Activated T-helper 17 cell treated with anti-CD3 and anti-CD28 coated beads, Interleukin-2, amount 50 U/mL, for 72 hours (primary cell): ENCODE results near the gene GJB1. TPM values are rescaled to one million over a fixed set of nuclear protein-coding genes. Genes with fewer than 3 reads are reported as not detected.

Experiments used
- ATAC-seq: fragments of 150-1000 bp; cut with Tn5 transposase; replicated peaks from 2 replicates; pipeline ENCODE4 v1.10.0; 2021; ENCODE audit warnings: mild to moderate bottlenecking, moderate library complexity
- H3K27ac Mint-ChIP-seq: one replicate; pipeline ENCODE4 v1.8.0; 2022; ENCODE audit warnings: mixed read lengths
- H3K27me3 Mint-ChIP-seq: one replicate; pipeline ENCODE4 v1.8.0; 2022; ENCODE audit warnings: mixed read lengths
- H3K36me3 Mint-ChIP-seq: one replicate; pipeline ENCODE4 v1.8.0; 2022; ENCODE audit warnings: low read depth, mild to moderate bottlenecking, mixed read lengths
- H3K4me1 Mint-ChIP-seq: one replicate; pipeline ENCODE4 v1.8.0; 2022; ENCODE audit warnings: mixed read lengths
- H3K4me3 Mint-ChIP-seq: one replicate; pipeline ENCODE4 v1.8.0; 2022; ENCODE audit warnings: mild to moderate bottlenecking, mixed read lengths
- H3K9me3 Mint-ChIP-seq: one replicate; pipeline ENCODE4 v1.8.0; 2022; ENCODE audit warnings: mixed read lengths
- total RNA-seq, 2 donors: library from RNA; stranded (reverse); gene quantifications; one replicate each; pipeline ENCODE4 v1.2.3, GENCODE V29; 2022

The GJB1 gene
- total RNA-seq, 2 donors from 2014 or later, result 0.21 TPM; not detected in 1

GRCh38 chrX:71195964-71196649 is 26.9 kb upstream of the GJB1 start:
- Mint-ChIP-seq H3K4me3 (peak overlapping the region; percentile 100), H3K4me1 (peaks cover 9% of the 10 kb centered on the region), H3K9me3 (no peaks in the 10 kb centered on the region), H3K27me3 (no peaks in the 10 kb centered on the region), H3K27ac (peak overlapping the region; percentile 99), H3K36me3 (peaks cover 13% of the 10 kb centered on the region)
- peak; percentile 85 for ATAC-seq

GRCh38 chrX:71198066-71198465 is 25.0 kb upstream of the GJB1 start:
- Mint-ChIP-seq H3K4me3 (peak overlapping the region; percentile 100), H3K4me1 (peaks cover 5% of the 10 kb centered on the region), H3K27ac (peak overlapping the region; percentile 71), H3K36me3 (peaks cover 11% of the 10 kb centered on the region), H3K27me3 (no peaks in the 10 kb centered on the region), H3K9me3 (no peaks in the 10 kb centered on the region)
- peak; percentile 64 for ATAC-seq

- no peaks in the 10 kb centered on the region for H3K27me3 Mint-ChIP-seq
- ATAC-seq, result no peak
- peaks cover 5% of the 10 kb centered on the region for H3K4me1 Mint-ChIP-seq
- H3K36me3 Mint-ChIP-seq, result peaks cover 11% of the 10 kb centered on the region
- H3K9me3 Mint-ChIP-seq, result no peaks in the 10 kb centered on the region
- H3K27ac Mint-ChIP-seq, result no peak overlapping the region
- peak overlapping the region; percentile 32 for H3K4me3 Mint-ChIP-seq
Observed at GRCh38 chrX:71199252-71200008, 23.6 kb upstream of the GJB1 start.

GRCh38 chrX:71210816-71211215 is 12.2 kb upstream of the GJB1 start:
- H3K27ac Mint-ChIP-seq, result no peak overlapping the region
- H3K36me3 Mint-ChIP-seq, result no peaks in the 10 kb centered on the region
- no peak for ATAC-seq
- no peaks in the 10 kb centered on the region for H3K4me1 Mint-ChIP-seq
- no peaks in the 10 kb centered on the region for H3K9me3 Mint-ChIP-seq
- no peak overlapping the region for H3K4me3 Mint-ChIP-seq
- H3K27me3 Mint-ChIP-seq, result peaks cover 4% of the 10 kb centered on the region

GRCh38 chrX:71212536-71212935 is 10.5 kb upstream of the GJB1 start:
- Mint-ChIP-seq H3K27ac (no peak overlapping the region), H3K4me3 (no peak overlapping the region), H3K9me3 (no peaks in the 10 kb centered on the region), H3K27me3 (peaks cover 4% of the 10 kb centered on the region), H3K4me1 (no peaks in the 10 kb centered on the region), H3K36me3 (no peaks in the 10 kb centered on the region)
- ATAC-seq, result no peak

GRCh38 chrX:71214152-71214551 is 8.9 kb upstream of the GJB1 start:
- H3K27me3 Mint-ChIP-seq, result peaks cover 4% of the 10 kb centered on the region
- ATAC-seq, result no peak
- no peak overlapping the region for H3K4me3 Mint-ChIP-seq
- no peaks in the 10 kb centered on the region for H3K9me3 Mint-ChIP-seq
- no peak overlapping the region for H3K27ac Mint-ChIP-seq
- no peaks in the 10 kb centered on the region for H3K36me3 Mint-ChIP-seq
- no peaks in the 10 kb centered on the region for H3K4me1 Mint-ChIP-seq

GRCh38 chrX:71214604-71215337 is 8.3 kb upstream of the GJB1 start:
- Mint-ChIP-seq H3K36me3 (no peaks in the 10 kb centered on the region), H3K27ac (no peak overlapping the region), H3K4me1 (no peaks in the 10 kb centered on the region), H3K27me3 (peaks cover 4% of the 10 kb centered on the region), H3K9me3 (no peaks in the 10 kb centered on the region), H3K4me3 (no peak overlapping the region)
- ATAC-seq, result no peak

GRCh38 chrX:71215338-71215912 is 7.6 kb upstream of the GJB1 start:
- Mint-ChIP-seq H3K27ac (no peak overlapping the region), H3K27me3 (peaks cover 4% of the 10 kb centered on the region), H3K4me3 (no peak overlapping the region), H3K36me3 (no peaks in the 10 kb centered on the region), H3K4me1 (no peaks in the 10 kb centered on the region), H3K9me3 (no peaks in the 10 kb centered on the region)
- ATAC-seq, result no peak

- ATAC-seq, result no peak
- no peak overlapping the region for H3K27ac Mint-ChIP-seq
- H3K36me3 Mint-ChIP-seq, result no peaks in the 10 kb centered on the region
- H3K9me3 Mint-ChIP-seq, result no peaks in the 10 kb centered on the region
- peaks cover 4% of the 10 kb centered on the region for H3K27me3 Mint-ChIP-seq
- H3K4me3 Mint-ChIP-seq, result no peak overlapping the region
- H3K4me1 Mint-ChIP-seq, result no peaks in the 10 kb centered on the region
Observed at GRCh38 chrX:71216485-71216884, 6.5 kb upstream of the GJB1 start.

GRCh38 chrX:71217298-71217697 is 5.7 kb upstream of the GJB1 start:
- no peaks in the 10 kb centered on the region for H3K36me3 Mint-ChIP-seq
- peaks cover 4% of the 10 kb centered on the region for H3K27me3 Mint-ChIP-seq
- ATAC-seq, result no peak
- no peak overlapping the region for H3K27ac Mint-ChIP-seq
- no peaks in the 10 kb centered on the region for H3K9me3 Mint-ChIP-seq
- H3K4me3 Mint-ChIP-seq, result no peak overlapping the region
- H3K4me1 Mint-ChIP-seq, result no peaks in the 10 kb centered on the region

- H3K36me3 Mint-ChIP-seq, result no peaks in the 10 kb centered on the region
- no peaks in the 10 kb centered on the region for H3K27me3 Mint-ChIP-seq
- H3K9me3 Mint-ChIP-seq, result no peaks in the 10 kb centered on the region
- no peak overlapping the region for H3K4me3 Mint-ChIP-seq
- no peaks in the 10 kb centered on the region for H3K4me1 Mint-ChIP-seq
- no peak overlapping the region for H3K27ac Mint-ChIP-seq
- ATAC-seq, result no peak
Observed at GRCh38 chrX:71221145-71221544, 1.9 kb upstream of the GJB1 start.

GRCh38 chrX:71224098-71224708 is 1.2 kb downstream of the GJB1 start:
- H3K9me3 Mint-ChIP-seq, result no peaks in the 10 kb centered on the region
- ATAC-seq, result no peak
- no peaks in the 10 kb centered on the region for H3K27me3 Mint-ChIP-seq
- H3K4me3 Mint-ChIP-seq, result no peak overlapping the region
- no peak overlapping the region for H3K27ac Mint-ChIP-seq
- H3K4me1 Mint-ChIP-seq, result no peaks in the 10 kb centered on the region
- H3K36me3 Mint-ChIP-seq, result no peaks in the 10 kb centered on the region

- no peak overlapping the region for H3K4me3 Mint-ChIP-seq
Observed at GRCh38 chrX:71225009-71225408, 2.0 kb downstream of the GJB1 start.

GRCh38 chrX:71225676-71226075 is 2.7 kb downstream of the GJB1 start:
- Mint-ChIP-seq H3K27ac (no peak overlapping the region), H3K36me3 (no peaks in the 10 kb centered on the region)

More at GRCh38 chrX:71225009-71225408, 2.0 kb downstream of the GJB1 start:
- H3K36me3 Mint-ChIP-seq, result no peaks in the 10 kb centered on the region
- no peaks in the 10 kb centered on the region for H3K4me1 Mint-ChIP-seq
- no peaks in the 10 kb centered on the region for H3K27me3 Mint-ChIP-seq
- H3K9me3 Mint-ChIP-seq, result no peaks in the 10 kb centered on the region
- no peak for ATAC-seq
- H3K27ac Mint-ChIP-seq, result no peak overlapping the region

More at GRCh38 chrX:71225676-71226075, 2.7 kb downstream of the GJB1 start:
- H3K27me3 Mint-ChIP-seq, result no peaks in the 10 kb centered on the region
- no peaks in the 10 kb centered on the region for H3K9me3 Mint-ChIP-seq
- ATAC-seq, result no peak
- H3K4me1 Mint-ChIP-seq, result no peaks in the 10 kb centered on the region
- H3K4me3 Mint-ChIP-seq, result no peak overlapping the region
